Non-pigmented ciliary epithelial cell (primary cell): ENCODE data around the gene CYFIP1.

Experiments used
- DNase-seq: peaks from one replicate; pipeline ENCODE4 v3.0.0-alpha.2; 2010; ENCODE audit warnings: low read depth

CYFIP1 gene

DNA sequence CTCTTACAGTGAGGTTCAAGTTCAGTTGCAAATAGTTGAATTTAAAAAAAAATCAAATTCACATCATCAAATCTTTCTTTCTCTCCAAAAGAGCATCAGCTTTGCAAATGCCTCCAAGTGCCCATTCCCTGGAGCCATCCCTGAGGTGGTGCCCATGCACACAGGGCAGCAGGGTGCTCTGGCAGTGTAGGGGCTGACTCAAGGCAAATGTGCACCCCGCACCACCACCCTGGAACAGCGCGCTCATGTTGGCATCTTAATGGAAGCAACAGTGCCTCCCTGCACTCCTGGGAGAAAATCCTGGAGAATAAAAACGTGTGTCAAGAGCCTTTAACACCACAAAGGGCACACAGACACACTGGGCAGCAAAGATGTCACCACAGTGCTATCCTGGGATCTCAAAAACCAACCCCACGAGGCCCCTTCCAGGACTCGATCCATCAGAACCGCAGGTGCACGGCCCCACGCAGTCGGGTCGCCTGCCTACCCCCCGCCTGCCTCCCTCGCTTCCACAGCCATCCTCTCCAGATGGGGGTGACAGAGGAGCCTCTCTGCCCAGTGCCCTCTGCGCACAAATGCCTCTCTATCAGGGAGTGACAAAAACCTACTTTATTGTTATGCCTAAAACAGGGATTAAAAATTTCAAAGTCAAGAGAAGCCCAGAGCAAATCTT, 90.9 kb downstream of the CYFIP1 start:
- no peak for DNase-seq

- peak; percentile 96 for DNase-seq
Measured at GRCh38 chr15:22888120-22888859, 91.9 kb downstream of the CYFIP1 start.

DNA sequence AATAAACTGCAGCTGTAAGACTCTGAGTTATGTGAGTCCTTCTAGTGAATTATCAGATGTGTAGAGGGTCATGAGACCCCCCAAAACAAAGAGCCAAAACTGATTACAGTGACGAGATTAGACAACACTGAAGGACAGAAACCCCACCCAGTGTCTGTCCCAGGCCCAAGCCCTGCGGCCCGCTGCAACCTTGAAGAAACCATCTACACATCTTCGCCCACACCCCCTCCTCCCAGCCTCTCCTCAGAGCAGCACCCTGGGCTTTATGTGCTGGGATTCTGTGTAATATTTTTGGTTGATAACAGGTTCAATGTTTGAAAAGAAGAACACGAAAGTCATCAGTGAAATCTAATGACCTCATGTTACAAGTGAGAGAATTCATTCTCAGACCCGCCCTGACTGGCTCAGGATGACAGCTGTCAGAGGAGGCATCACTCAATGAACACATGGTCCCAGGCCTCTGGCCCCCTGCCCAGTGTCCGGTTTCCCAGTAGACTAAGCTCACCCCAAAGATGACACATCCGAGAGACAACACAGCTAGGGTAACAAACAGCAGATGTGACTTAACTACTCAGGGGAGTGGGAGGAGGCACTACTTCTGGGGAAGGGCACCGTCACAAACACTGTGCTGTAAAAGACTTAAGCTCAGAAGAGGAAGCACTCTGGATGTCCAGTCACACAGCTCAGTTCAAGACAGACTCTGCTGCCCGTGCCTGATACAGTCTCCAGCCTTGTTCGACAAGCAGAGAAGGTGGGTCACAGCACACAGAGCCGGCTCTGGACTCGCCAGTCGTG, 92.8 kb downstream of the CYFIP1 start:
- peak; percentile 48 for DNase-seq

DNA sequence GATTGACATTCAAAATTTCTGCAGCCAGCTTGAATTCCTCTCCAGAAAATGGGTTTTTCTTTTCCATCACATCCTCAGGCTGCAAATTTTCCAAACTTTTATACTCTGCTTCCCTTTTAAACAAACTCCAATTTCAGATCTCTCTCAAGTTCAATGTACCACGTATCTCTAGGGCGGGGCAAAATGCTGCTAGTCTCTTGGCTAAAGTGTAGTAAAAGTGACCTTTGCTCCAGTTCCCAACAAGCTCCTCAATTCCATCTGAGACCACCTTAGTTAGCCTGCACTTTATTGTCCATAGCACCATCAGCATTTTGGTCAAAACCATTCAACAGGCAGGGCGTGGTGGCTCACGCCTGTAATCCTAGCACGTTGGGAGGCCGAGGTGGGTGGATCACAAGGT, 95.0 kb downstream of the CYFIP1 start:
- no peak for DNase-seq

DNA sequence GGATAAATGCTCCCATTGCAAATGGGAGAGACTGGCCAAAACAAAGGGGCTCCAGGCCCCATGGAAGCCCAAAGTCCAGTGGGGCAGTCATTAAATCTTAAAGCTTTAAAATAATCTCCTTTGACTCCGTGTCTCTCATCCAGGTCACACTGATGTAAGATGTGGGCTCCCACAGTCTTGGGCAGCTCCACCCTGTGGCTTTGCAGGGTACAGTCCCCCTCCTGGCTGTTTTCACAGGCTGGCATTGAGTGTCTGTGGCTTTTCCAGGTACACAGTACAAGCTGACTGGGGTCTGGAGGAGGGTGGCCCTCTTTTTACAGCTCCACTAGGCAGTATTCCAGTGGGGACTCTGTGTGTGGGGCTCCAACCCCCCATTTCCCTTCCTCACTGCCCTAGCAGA, 95.8 kb downstream of the CYFIP1 start:
- DNase-seq, result no peak

DNA sequence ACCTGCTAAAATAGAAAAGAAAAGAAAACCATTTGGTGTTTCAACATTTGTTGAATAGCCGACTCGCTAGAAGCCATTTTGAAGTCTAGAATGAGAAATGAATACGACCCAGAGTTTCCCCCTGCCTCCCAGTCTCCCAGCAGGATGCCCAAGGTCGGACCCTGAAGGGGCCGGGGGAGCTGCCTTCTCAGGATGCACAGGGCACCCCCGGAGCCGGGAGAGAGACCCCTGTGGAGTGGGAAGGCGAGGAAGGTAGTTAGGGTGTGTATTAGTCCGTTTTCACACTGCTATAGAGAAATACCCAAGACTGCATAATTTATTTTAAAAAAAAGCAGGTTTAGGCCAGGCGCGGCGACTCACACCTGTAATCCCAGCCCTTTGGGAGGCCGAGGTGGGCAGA, 97.0 kb downstream of the CYFIP1 start:
- no peak for DNase-seq

DNA sequence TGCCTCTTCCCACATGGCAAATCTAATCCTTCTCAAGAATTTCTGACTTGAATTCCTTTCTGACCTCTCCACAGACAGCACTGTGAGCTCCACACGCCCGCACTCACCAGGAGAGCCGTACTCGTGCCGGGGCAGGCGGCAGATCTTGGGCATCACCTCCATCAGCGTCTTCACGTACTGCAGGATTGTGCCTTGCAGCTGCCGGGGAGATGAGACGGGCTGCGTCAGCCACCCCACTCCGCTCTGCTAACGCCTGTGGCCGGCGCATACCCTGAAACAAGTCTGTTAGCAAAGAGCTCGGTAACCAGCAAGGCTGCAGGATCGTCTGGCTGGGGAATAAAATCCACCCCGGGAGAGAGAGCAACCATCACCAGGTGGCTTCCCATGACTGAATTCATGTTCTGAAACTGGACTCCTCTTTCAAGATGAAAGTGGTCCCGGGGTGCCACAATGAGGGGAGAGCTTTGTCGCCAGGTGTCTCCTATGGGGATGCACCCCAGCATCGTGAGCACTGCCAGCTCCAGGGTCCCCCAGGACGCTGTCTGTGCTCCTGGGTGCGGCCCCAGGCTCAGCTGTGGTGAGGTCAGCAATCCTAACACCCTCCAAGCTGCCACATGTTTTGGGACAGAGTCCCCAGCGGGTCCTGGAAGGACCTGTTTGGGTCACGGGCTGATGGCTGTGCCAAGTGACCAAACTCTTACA, 98.3 kb downstream of the CYFIP1 start:
- no peak for DNase-seq

DNA sequence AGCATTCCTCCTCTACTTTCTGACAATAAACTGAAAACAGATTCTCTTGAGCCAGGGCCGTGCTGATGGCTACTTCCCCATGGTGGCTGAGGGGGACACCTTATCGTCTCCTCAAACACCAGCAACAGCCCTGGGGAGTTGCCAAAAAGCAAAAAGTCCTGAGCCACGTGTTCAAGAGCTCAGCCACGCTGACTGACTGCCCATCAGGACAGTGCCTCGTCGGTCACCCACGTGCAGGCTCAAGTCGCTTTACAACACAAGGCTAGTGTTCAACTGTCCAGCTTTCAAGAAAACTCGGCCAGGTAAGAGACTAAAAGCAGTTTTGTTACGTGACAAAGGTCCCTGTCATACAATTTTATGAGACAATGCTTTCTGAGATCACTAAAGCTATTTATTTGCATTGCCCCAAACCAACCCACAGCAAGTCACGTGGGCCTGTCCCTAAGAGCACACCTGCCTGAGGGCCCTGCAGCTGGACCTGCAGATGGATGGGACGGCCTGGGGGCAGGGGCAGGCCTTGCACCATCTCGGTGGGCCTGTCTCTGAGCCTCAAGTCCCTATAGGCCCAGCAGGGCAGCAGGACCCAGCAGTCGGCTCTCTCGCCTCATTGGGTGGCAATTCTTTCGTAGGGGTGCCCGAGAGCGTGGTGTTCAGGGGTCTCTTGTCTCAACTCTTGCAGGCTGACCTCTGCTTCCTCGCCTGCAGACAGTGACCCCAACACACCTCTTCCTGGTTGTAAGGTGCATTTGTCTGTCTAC, 99.0 kb downstream of the CYFIP1 start:
- DNase-seq, result no peak

- DNase-seq, result no peak
Measured at GRCh38 chr15:22880068-22880980, 99.8 kb downstream of the CYFIP1 start.

GRCh38 chr15:22878103-22878502, 102.1 kb downstream of the CYFIP1 start:
- DNase-seq, result no peak

DNA sequence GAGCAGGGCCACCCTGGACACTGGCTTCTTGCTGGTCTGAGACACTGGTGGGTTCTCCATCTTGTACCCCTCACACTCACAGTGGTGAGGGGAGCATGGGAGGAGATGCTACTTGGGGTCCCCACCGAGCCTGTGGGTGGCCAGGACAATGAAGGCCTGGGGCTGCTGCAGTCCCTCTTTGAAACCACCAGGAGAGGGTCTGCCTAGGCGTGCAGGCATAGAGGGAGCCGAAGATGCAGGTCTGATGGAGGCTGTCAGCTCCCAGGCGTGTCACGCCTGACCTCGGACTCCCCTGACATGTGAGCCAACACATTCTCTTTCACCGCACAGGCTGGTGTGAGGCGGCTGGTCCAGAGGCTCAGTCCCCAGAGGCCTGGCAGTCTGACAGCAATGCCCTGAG, 102.6 kb downstream of the CYFIP1 start:
- DNase-seq, result no peak

DNA sequence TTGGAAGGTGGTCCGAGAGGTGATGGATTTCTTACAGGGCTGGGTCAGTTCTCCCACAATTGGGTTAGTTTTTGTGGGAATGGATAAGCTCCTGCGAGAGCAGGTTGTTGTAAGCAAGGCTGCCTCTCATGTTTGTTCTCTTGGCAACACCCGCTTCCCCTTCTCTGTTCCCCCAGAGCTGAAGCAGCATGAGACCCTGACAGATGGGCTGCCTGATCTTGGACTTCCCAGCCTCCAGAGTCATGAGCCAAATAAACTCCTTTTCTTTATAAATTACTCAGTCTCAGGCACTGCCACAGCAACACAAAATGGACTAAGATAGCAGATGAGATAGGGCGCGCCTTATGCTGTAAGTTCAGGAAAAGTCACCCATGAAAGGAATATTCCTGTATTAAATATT, 103.1 kb downstream of the CYFIP1 start:
- DNase-seq, result no peak

DNA sequence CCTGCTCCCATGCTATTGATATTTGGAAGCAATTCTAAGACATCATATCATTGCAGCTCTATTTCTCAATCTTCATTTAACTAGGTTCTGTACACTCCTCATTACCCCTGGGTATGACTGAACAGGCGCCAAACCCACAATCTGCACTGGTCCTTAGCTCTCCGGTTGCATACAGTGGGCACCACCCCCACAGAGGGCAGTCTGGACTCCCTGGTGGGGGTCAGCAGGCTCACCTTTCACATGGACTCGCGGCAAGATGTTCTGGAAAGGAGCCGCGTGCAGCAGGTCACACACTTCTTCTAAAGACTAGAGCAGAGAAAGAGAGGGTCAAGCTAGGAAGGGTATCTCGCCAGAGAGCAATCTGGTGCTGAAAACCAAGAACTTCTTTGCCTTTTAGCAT, 105.2 kb downstream of the CYFIP1 start:
- DNase-seq, result no peak

- DNase-seq, result no peak
Measured at GRCh38 chr15:22874256-22874655, 105.9 kb downstream of the CYFIP1 start.

- DNase-seq, result no peak
Measured at GRCh38 chr15:22873841-22874240, 106.3 kb downstream of the CYFIP1 start.

DNA sequence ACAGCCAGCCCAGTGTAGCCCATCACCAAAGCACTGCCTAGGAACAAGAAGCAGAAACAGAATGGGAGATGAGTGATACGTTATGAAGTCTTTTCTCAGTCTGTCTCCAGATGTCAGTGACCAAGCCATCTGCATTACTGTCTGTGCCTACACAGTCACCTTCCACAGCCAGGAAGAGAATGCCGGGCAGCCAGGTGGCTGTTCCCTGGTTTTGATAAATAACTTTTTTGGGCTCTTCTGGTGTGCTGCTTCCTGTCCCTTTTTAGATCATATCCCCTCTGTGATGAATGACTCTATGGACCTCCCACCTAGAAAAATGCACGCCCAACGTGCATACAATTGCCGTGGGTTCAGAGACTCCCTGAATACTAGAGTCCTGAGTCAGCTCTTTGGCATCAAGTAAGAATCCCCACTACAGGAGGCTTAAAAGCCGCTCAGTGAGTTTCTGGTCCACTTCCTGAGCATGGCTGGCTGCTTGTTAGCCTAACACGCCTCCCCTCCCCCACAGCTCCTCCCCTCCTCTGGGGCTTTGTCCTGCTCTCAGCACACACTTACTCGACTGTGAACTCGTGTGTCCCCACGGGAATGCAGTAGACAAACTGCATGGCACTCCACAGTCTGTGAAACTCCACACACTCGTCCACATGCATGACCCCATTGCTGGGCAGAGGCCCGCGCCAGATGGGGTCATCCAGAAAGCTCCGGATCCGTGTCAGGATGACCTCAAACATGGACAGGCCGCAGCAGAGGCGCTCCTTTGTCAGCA, 107.0 kb downstream of the CYFIP1 start:
- peak; percentile 86 for DNase-seq

GRCh38 chr15:22871481-22872086, 108.6 kb downstream of the CYFIP1 start:
- DNase-seq, result no peak

GRCh38 chr15:22870865-22871264, 109.3 kb downstream of the CYFIP1 start:
- DNase-seq, result no peak

GRCh38 chr15:22869856-22870255, 110.3 kb downstream of the CYFIP1 start:
- no peak for DNase-seq
